Calu3 (cell line): ENCODE measurements around the gene RIN1. TPM values are rescaled to one million over a fixed set of nuclear protein-coding genes. Genes with fewer than 3 reads are reported as not detected.

Experiments
- BruUV-seq: library from RNA; stranded (reverse); fragments of 400-500 nt; replicated peaks from 2 replicates; lab custom pipeline; 2021; lab: Mats Ljungman, UMichigan
- CTCF ChIA-PET: fragments of 300-600 bp; sonication (Branson Sonifier 250); formaldehyde crosslinking; loops from one replicate; lab custom pipeline; 2022; ENCODE audit warnings: antibody characterized with exemption; lab: Charles Lee
- DNase-seq: peaks from one replicate; pipeline ENCODE4 v3.0.0; 2022
- H3K27ac Mint-ChIP-seq: one replicate; pipeline ENCODE4 v1.8.0; 2022; ENCODE audit warnings: mixed read lengths; ENCODE audit not compliant: unreplicated experiment
- H3K27me3 Mint-ChIP-seq: one replicate; pipeline ENCODE4 v1.8.0; 2022; ENCODE audit warnings: mixed read lengths; ENCODE audit not compliant: unreplicated experiment
- H3K36me3 Mint-ChIP-seq: one replicate; pipeline ENCODE4 v1.8.0; 2022; ENCODE audit warnings: mild to moderate bottlenecking, moderate library complexity, mixed read lengths; ENCODE audit not compliant: insufficient read depth, unreplicated experiment
- H3K4me1 Mint-ChIP-seq: one replicate; pipeline ENCODE4 v1.8.0; 2022; ENCODE audit warnings: mild to moderate bottlenecking, low read depth, mixed read lengths; ENCODE audit not compliant: unreplicated experiment
- H3K4me3 Mint-ChIP-seq: one replicate; pipeline ENCODE4 v1.8.0; 2022; ENCODE audit warnings: mild to moderate bottlenecking, low read depth, moderate library complexity, mixed read lengths; ENCODE audit not compliant: unreplicated experiment
- H3K9me3 Mint-ChIP-seq: one replicate; pipeline ENCODE4 v1.8.0; 2022; ENCODE audit warnings: low read depth, mixed read lengths; ENCODE audit not compliant: unreplicated experiment
- intact Hi-C: fragments of 100-400 bp; cut with micrococcal nuclease; formaldehyde crosslinking; loops from one replicate; pipeline ENCODE4 v1.10.0; 2022; ENCODE audit not compliant: unreplicated experiment
- total RNA-seq: library from RNA; stranded (reverse); gene quantifications from 2 replicates; pipeline ENCODE4 v1.2.3, GENCODE V29; 2022
- TF ChIP-seq, protein P1 (sequence below): fragments of 200-600 bp; IDR thresholded peaks from one replicate; pipeline ENCODE4 v1.8.0; 2022; ENCODE audit warnings: antibody characterized with exemption; ENCODE audit not compliant: unreplicated experiment

Gene RIN1
- total RNA-seq, 1 experiment from 2014 or later = 17.6 TPM

DNA sequence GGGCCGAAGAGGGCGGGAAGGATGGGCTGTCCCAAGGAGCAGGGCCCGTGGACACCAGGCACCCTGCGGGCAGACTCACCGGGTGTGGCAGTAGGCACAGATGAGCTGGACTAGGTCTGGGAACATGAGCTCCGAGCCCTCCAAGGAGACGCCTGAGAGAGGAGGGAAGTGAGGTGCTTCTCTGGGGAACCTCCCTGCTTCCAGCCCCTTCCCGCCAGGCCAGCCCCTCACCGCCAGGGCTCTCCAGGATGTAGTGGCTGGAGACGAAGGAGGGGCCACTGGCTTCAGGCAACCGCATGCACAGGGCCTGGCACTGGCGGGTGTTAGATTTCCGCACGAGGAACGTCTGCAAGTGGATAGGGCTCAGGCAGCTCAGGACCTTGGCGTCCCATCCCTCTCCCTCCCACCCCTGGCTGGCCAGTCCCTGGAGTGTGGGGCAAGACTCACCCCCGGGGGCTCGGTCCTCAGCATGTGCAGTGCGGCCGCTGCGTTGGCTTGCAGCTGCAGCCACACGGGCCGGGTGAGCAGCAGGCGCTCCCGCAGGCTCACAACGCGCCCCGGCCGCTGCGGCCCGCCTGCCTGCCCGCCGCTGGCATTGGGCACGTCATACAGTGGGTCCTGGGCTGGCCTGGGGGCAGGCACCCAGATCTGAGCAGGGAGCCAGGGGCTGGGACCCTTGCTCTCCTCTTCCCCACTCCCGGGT lies 552 bp downstream of the RIN1 start:
- Mint-ChIP-seq H3K4me3 (peak overlapping the region; percentile 94), H3K27ac (peak overlapping the region; percentile 86), H3K27me3 (no peaks in the 10 kb centered on the region), H3K4me1 (peaks cover 24% of the 10 kb centered on the region), H3K9me3 (no peaks in the 10 kb centered on the region), H3K36me3 (peaks cover 39% of the 10 kb centered on the region)
- BruUV-seq = TSS peak; percentile 35
- peak; percentile 44 for DNase-seq
- CTCF ChIA-PET = interaction anchor here (0.7 to 1.6 kb wide), 3 partner anchors 23 to 53 kb away, joined by 4 to 32 read pairs (median 5); no protein-coding TSS in a partner anchor
- TF ChIP-seq, protein P1, sequence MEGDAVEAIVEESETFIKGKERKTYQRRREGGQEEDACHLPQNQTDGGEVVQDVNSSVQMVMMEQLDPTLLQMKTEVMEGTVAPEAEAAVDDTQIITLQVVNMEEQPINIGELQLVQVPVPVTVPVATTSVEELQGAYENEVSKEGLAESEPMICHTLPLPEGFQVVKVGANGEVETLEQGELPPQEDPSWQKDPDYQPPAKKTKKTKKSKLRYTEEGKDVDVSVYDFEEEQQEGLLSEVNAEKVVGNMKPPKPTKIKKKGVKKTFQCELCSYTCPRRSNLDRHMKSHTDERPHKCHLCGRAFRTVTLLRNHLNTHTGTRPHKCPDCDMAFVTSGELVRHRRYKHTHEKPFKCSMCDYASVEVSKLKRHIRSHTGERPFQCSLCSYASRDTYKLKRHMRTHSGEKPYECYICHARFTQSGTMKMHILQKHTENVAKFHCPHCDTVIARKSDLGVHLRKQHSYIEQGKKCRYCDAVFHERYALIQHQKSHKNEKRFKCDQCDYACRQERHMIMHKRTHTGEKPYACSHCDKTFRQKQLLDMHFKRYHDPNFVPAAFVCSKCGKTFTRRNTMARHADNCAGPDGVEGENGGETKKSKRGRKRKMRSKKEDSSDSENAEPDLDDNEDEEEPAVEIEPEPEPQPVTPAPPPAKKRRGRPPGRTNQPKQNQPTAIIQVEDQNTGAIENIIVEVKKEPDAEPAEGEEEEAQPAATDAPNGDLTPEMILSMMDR = no peak
- intact Hi-C loops = no loop called here

DNA sequence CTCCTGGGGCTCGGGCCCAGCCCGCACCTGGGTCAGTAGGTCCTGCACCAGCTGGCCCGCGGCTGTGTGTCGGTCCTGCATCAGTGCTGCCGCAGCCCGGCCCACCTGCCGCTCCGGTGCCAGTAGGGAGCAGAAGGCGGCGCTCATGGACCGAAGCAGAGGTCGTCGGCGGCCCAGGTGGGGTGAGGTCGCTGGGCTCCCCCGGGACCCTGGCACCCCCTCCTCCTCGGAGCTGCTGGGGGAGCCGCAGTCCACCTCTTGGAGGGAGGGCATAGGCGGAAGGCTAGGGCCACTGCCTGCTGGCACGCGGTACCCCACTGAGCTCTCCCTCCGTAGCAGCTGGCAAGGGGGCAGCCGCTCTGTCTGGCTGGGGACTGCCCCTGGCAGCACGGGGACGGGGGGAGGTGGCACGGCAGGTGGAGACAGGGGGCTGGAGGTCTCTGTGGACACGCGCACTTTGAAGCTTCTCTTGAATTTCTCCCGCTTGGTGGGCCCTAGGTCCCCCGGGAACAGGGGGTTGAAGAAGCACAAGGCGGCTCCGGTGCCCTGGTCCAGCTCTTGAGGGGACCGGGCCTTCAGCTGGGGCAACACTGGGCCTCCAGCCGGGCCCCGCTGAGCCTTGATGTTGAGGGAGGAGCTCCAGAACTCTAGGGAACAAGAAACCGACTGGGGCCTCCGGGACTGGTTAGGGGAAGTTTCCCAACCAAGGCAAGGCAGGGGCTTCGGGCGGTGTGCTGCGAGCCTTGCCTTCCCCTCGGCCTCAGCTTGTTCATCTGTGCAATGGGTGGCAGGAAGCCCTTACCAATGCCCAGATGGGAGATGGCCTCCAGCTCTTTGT lies 1.4 kb downstream of the RIN1 start:
- no TSS peak for BruUV-seq
- intact Hi-C loops = no loop called here
- CTCF ChIA-PET = interaction anchor here (0.5 to 1.6 kb wide), 2 partner anchors 22 to 132 kb away, joined by 3 to 32 read pairs; partner anchors contain the start of gene PELI3
- Mint-ChIP-seq H3K4me1 (peaks cover 24% of the 10 kb centered on the region), H3K9me3 (no peaks in the 10 kb centered on the region), H3K4me3 (peak overlapping the region; percentile 94), H3K36me3 (peaks cover 45% of the 10 kb centered on the region), H3K27ac (peak overlapping the region; percentile 56), H3K27me3 (no peaks in the 10 kb centered on the region)
- no peak for DNase-seq
- TF ChIP-seq, protein P1 = no peak

DNA sequence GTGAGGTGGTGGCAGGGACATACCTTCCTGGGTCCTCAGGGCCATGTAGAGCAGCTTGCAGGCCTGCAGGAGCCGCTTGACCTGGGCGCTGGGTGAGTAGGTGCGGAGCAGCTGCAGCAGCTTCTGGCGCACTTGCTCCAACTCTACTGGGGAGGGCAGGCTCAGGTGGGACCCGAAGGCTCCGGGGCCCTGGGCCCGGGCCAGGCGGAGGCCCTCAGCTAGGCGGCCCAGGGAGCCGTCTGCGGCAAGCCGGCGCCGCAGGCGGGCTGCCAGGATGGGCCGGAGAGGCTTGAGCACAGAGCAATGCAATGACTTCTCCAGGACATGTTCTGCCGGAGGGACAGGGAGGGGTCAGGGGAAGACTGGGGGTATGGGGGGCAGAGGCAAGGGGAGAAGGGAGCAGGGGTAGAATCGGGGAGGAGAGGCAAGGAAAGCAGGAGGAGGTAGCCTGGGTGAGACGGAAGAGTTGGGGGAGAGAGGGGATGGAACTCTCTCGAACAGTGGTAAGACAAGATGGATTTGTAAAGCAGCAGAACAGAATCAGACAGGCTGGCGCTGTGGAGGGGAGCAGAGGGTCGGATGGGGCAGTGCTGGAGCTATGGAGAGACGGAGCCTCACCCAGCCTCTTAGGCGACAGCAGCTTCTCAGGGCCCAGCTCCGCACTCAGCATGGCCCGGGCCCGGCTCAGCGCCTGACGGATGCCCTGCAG lies 2.2 kb downstream of the RIN1 start:
- intact Hi-C loops = no loop called here
- Mint-ChIP-seq H3K27me3 (no peaks in the 10 kb centered on the region), H3K4me3 (peak overlapping the region; percentile 24), H3K36me3 (peaks cover 42% of the 10 kb centered on the region), H3K4me1 (peaks cover 24% of the 10 kb centered on the region), H3K27ac (no peak overlapping the region), H3K9me3 (no peaks in the 10 kb centered on the region)
- no peak for DNase-seq
- no TSS peak for BruUV-seq
- TF ChIP-seq, protein P1 = no peak
- CTCF ChIA-PET = interaction anchor here (0.6 kb wide), 2 partner anchors 13 to 22 kb away, joined by 5 to 6 read pairs; no protein-coding TSS in a partner anchor
